ENCODE data around the gene PTPN21.

PTPN21 gene

DNA sequence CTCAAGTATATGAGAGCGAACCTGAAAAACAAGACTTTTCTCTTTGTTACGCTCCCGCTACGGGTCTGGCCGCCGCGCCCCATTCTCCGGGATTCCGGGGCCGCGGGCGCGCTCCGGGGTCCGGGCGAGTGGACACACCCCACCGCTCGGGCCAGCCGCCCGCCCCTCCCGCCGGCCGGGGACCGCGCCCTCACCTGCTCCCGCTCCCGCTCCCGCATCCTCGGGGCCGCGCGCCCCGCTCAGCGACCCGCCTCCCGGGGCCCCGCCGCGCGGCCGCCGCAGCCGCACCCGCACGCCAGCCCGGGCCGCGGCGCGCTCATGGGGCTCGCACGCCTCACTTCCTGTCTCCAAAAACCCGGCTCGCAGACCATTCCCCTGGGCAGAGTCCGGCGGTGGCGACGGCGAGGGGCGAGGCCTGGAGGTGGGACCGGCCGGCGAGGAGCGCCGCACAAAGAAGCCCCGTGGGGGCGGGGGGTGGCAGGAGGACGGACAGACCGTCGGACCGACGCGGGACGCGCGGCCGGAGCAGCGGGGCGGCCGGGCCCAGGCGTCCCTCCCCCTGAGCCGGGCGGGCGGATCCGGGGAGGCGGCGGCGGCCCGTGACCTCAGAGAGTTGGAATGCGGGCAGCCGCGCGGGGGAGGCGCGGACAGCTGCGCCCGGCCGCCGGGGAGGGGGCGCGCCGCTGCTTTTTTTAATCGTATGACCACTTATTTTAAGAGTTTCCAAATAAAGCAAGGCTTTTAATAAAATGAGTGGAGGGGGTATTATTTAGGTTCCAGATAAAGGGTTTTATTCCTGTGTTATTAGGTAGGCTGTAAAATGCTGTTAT, at the start of gene PTPN21:
Gene PTPN21, minus strand, starts transcription at position 551 of the 830 bp plus-strand sequence. CDS start 4,590 bp downstream, outside the sequence.
- DNase-seq (ENCODE audit: low read depth in 1 of 2, low spot score in 1 of 2) = no peak

- no peak for DNase-seq (ENCODE audit: low read depth in 1 of 2, low spot score in 1 of 2)
These were observed 49.4 kb upstream of the PTPN21 start for GRCh38 chr14:88604212-88604611.

- DNase-seq (ENCODE audit: low read depth in 1 of 2, low spot score in 1 of 2) = no peak
These were observed 45.1 kb upstream of the PTPN21 start for GRCh38 chr14:88599761-88600439.

GRCh38 chr14:88599326-88599725, 44.5 kb upstream of the PTPN21 start:
- no peak for DNase-seq (ENCODE audit: low read depth in 1 of 2, low spot score in 1 of 2)

GRCh38 chr14:88598097-88598675, 43.4 kb upstream of the PTPN21 start:
- no peak for DNase-seq (ENCODE audit: low read depth in 1 of 2, low spot score in 1 of 2)

DNA sequence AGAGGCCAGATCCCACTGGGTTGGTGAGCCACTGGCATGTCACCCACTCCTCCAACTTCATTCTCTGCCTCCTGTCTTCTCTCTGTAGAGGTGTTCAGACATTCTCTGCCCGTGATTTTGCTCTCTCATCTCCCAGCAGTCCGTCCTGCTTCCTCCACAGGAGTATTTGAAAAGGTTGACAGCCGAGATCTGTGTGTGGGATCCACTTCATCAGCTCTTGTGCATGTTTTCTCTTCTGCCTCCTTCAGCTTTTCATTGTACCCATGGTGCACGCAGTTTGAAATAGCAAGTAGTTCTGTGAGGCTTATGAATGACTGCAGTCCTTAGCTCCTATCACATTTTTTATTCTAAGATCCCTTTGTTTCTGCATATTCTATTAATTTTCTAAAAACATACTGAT, 42.8 kb upstream of the PTPN21 start:
- DNase-seq (ENCODE audit: low read depth in 1 of 2, low spot score in 1 of 2) = no peak

GRCh38 chr14:88597038-88597437, 42.2 kb upstream of the PTPN21 start:
- no peak for DNase-seq (ENCODE audit: low read depth in 1 of 2, low spot score in 1 of 2)

- DNase-seq (ENCODE audit: low read depth in 1 of 2, low spot score in 1 of 2) = no peak
These were observed 37.2 kb upstream of the PTPN21 start for GRCh38 chr14:88592031-88592430.

DNA sequence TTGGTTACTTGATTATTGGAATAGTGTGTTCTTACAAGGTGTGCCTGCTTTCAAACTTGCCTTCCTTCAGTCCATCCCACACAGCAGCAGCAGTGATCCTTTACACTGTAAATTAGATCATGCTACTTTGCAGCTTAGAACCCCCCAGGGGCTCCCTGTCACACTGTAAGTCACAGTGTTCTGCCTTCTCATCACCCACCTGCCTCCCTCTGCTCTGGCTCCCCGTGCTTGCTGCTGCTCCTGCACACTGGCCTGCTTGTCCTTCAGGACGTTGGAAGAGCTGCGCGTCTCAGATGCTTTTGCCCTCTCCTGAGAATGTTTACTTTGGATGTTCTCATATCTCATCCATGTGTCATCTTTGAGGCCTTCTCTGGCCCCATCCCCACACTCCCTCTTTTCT, 35.4 kb upstream of the PTPN21 start:
- no peak for DNase-seq (ENCODE audit: low read depth in 1 of 2, low spot score in 1 of 2)

DNA sequence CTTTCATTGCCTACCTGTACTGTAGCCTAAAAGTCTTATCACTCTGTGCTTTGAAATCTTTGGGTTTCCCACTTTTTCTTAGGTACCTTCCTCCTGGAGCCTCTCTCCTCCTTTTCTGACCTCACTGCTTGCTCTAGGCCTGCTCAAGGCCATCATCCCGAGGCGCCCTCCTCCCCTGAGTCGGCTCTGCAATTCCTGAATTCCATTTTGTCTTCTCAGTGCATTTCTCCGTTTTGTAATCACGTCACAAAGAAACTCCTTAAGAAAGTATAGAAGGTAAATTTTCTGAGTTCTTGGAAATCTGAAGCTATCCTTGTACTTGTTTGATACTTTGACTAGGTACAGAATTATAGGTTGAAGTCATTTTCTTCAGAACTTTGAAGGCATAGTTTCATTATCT, 33.3 kb upstream of the PTPN21 start:
- no peak for DNase-seq (ENCODE audit: low read depth in 1 of 2, low spot score in 1 of 2)

DNA sequence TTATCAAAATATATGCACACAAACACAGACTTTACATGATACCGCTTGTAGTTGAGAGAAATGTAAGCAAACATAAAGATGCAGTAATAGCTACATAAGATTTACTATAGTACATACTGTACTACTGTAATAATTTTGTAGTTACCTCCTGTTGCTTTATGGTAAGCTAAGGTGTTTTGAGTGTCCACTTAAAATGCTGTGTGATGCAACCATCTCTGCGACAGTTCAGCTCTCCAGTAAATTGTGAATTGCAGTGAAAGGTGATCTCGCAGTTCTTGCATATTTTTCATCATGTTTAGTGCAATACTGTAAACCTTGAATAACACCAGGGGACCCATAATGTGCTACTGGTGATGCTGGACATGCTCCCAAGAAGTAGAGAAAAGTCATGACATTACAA, 29.6 kb upstream of the PTPN21 start:
- no peak for DNase-seq (ENCODE audit: low read depth in 1 of 2, low spot score in 1 of 2)

DNA sequence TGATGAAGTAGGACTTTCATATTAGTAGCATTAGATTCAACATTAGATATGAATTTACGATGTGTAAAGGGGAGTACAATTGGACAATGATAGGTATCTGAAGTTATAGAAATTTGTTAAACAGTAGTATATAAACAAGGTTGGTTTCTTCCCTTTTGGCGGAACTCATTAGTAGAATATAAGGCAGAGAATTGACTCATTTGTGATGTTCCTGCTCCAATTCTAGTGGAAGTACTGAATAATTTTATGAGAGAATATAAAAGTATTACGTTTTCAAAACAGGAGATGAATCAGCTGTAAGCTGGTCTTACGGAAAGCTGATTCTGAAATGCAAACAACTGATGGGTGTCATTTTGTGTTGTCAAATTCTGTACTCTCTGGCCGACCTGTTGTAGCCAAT, 21.4 kb upstream of the PTPN21 start:
- no peak for DNase-seq (ENCODE audit: low read depth in 1 of 2, low spot score in 1 of 2)

GRCh38 chr14:88572117-88572516, 17.3 kb upstream of the PTPN21 start:
- DNase-seq (ENCODE audit: low read depth in 1 of 2, low spot score in 1 of 2) = no peak

DNA sequence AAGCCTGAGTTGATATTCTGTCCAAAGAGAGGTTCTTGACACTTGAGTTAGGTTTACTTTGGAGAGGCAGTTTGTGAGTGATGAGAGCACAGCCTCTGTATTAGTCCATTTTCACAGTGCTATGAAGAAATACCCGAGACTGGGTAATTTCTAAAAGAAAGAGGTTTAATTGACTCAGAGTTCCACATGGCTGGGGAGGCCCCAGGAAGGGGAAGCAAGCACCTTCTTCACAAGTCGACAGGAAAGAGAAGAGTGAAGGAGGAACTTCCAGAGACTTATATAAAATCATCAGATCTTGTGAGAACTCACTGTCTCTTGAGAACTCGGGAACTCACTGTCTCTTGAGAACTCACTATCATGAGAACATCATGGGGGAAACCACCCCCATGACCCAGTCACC, 13.4 kb upstream of the PTPN21 start:
- DNase-seq (ENCODE audit: low read depth in 1 of 2, low spot score in 1 of 2) = no peak

DNA sequence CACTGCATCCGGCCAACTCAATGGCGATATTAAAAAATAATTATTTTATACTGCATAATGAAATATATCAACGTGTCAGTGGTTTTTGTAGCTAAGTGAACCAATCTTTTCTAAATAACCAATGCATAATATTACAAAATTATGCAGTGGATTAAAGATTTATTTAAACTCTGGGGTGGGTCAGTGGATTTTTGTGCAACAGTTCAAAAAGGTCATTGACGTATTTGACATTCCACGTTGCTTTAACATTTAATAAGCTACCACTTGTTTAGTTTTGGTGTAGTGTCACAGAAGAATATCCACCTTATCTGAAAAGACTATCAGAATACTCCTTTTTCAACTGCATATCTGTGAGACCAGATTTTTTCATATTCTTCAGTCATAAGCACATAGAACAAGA, 10.6 kb upstream of the PTPN21 start:
- no peak for DNase-seq (ENCODE audit: low read depth in 1 of 2, low spot score in 1 of 2)

GRCh38 chr14:88563845-88564244, 9.0 kb upstream of the PTPN21 start:
- no peak for DNase-seq (ENCODE audit: low read depth in 1 of 2, low spot score in 1 of 2)

DNA sequence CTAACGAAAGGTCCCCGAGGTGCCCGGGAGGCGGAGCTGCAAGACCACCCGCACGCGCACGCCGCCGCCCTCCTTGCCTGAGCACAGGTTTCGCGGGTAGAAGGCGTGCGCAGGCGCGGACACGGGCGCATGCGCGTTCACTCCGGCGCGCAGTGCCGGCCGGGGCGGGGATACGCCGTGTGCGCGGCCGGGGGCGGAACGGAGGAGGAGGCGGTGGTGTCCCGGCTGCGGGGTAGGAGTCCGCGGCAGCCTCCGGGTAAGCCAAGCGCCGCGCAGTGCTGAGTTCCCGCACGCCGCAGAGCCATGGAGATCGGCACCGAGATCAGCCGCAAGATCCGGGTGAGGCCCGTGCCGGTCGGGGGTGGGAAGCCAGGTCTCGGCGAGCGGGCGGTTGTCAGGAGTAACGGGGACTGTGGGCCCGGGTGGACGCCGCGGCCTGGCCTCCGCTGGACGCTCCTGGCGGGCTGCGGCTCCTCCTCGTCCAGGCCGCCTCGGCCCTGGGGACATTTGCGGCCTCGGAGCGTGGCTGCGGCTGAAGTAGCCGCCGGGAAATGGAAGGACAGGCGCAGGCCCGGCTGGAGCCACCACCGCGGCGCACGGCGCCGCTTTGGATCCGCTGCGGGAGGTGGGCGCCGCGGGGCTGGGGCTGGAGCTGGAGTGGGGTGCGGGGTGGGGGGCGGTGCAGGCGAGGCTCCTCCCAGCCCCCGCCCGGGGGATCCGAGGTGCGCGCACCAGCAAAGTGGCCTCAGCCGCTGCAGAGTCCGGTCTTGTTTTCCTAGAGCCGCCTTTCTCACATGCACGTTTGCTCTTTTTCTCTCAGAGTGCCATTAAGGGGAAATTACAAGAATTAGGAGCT, 8.3 kb upstream of the PTPN21 start, which contains the start of gene ZC3H14:
Gene ZC3H14, plus strand, starts transcription at position 207 of the 856 bp plus-strand sequence. Its CDS starts 97 bp downstream, at position 304.
- DNase-seq (ENCODE audit: low read depth in 1 of 2, low spot score in 1 of 2) = peak; percentile 70 to 84

DNA sequence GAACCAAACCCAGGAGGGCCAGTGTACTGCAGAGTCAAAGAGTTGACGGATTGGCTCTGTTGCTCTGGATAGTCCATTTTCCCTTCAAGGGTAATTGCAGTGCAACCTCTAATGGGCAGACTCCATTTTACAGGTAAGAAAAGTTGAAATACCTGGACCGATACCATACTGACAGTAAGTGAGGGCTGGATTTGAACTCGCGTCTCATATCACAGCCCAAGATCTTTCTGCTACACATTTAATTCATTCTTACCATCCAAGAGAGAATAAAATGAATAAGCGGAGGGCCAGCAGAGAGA, 7.7 kb upstream of the PTPN21 start:
- no peak for DNase-seq (ENCODE audit: low read depth in 1 of 2, low spot score in 1 of 2)

- no peak for DNase-seq (ENCODE audit: low read depth in 1 of 2, low spot score in 1 of 2)
These were observed 5.0 kb upstream of the PTPN21 start for GRCh38 chr14:88559852-88560251.

GRCh38 chr14:88556581-88556980, 1.8 kb upstream of the PTPN21 start:
- DNase-seq (ENCODE audit: low read depth in 1 of 2, low spot score in 1 of 2) = no peak

DNA sequence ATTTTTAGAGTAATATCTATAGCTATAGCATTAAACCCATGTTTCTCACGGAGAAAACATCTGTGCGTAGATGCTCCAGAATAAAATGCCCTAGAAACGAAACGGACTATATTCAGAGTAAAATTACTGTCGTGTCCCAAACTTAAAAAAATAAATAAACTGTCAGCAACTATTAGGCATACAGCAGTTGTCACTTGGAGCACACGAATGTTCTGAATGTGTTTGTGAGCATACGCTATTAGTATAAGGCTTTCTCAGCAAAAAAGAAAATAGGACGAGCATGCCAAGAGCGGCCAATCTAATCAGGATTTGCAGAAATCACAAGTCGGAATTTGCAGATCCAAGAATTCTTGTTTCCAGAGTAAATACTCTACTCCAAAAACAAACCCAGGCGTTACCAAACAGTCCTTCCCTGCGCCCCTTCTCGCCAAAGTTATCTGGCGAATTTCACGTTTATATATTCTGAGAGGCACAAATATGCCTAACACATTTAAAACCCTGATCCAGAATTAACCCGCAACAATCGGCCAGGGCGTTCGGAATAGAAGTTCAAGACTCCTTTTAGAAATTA, 836 bp downstream of the PTPN21 start:
- DNase-seq (ENCODE audit: low read depth in 1 of 2, low spot score in 1 of 2) = no peak
